Stimulated activated naive CD8-positive, alpha-beta T cell treated with anti-CD3 and anti-CD28 coated beads, Interleukin-15, amount 100 ng/mL, for 72 hours (primary cell): ENCODE data around the gene MAEA.

Experiments
- ATAC-seq: fragments of 150-1000 bp; cut with Tn5 transposase; 2 replicates; pipeline ENCODE4 v1.10.0; 2021; ENCODE audit warnings: mild to moderate bottlenecking, moderate library complexity
- DNase-seq, 2 donors: peaks; one replicate each; pipeline ENCODE4 v3.0.0; 2021 to 2022
- H3K27ac Mint-ChIP-seq, 2 donors: one replicate each; pipeline ENCODE4 v1.8.0; 2022; ENCODE audit warnings: mild to moderate bottlenecking in 2 of 2, mixed read lengths in 2 of 2, moderate library complexity in 2 of 2
- H3K27me3 Mint-ChIP-seq: one replicate; pipeline ENCODE4 v1.8.0; 2022; ENCODE audit warnings: mixed read lengths
- H3K4me1 Mint-ChIP-seq: one replicate; pipeline ENCODE4 v1.8.0; 2022; ENCODE audit warnings: mild to moderate bottlenecking, mixed read lengths
- H3K4me3 Mint-ChIP-seq, 2 donors: one replicate each; pipeline ENCODE4 v1.8.0; 2022; ENCODE audit warnings: mild to moderate bottlenecking in 2 of 2, mixed read lengths in 2 of 2, moderate library complexity in 1 of 2
- H3K9me3 Mint-ChIP-seq, 2 donors: one replicate each; pipeline ENCODE4 v1.8.0; 2022; ENCODE audit warnings: mixed read lengths in 2 of 2

Gene MAEA

DNA sequence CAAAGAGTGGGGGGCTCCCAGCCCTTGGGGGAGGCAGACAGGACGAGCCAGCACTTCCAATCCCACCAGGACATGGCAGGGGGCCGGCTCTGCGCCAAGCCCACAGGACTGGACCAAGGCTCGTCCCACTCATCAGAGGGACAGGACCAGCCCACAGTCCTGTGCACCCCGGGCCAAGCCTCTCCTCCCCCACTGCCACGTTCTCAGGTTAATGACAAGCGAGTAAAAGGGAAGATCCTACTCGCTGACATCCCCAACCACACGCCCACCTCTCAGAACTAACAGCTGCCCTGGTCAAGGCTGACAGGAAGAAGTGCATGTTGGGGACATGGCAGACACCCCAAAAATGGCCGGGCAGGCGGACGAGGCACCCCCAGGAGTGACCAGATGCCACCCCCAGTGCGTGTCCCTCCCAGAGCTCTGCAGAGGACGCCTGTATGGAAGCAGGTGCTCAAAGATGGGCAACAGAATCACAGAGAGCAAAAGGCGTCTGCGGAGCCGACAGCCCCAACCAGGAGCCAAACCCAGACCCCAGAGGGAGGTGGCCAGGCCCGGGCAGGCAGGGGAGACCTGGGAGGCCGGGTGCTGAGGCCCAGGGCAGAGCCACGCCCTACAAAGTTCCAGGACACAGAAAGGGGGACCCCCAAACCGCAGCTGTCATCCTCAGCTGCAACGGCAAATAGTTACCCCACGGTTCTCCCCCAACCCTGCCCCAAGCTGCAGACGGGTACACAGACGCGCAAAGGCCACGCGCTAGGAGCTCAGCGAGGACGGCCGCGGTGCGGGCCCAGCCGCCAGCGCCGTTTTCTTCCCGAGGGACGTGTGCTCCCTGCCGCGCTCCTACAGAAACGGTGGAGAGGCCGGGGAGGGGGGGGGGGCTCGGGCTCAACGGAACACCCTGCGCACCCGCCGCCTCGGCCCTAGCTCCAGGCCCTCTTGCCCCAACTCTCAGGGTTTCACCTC lies 42.5 kb upstream of the MAEA start:
- no peaks in the 10 kb centered on the region for H3K9me3 Mint-ChIP-seq
- H3K27me3 Mint-ChIP-seq, result no peaks in the 10 kb centered on the region
- peaks cover 78% of the 10 kb centered on the region for H3K4me1 Mint-ChIP-seq
- ATAC-seq, result peak; percentile 5
- DNase-seq, result peak; percentile 21 to 45
- H3K4me3 Mint-ChIP-seq, result peak overlapping the region; percentile 91 to 97
- peak overlapping the region; percentile 94 to 96 for H3K27ac Mint-ChIP-seq

DNA sequence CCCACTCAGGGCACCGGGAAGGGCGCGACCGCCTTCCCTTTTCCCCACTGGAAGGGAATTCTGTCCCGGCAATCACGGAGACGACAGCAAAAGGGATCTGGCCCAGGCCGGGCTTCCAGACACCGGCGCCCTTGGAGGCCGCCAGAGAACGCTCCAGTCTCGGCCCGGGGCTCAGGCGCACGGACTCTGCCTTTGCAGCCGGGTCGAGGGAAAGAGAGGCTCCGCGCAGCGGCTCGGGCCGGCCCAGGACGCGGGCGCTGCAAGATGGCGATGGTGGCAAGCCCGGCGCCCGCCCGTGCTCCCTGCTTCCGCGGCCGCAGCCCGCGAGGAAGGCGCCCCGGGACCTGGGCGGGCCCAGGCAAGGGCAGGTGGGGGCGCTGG lies 41.8 kb upstream of the MAEA start:
- Mint-ChIP-seq H3K4me3 (peak overlapping the region; percentile 91 to 97), H3K4me1 (peaks cover 78% of the 10 kb centered on the region)
- ATAC-seq, result peak; percentile 33

DNA sequence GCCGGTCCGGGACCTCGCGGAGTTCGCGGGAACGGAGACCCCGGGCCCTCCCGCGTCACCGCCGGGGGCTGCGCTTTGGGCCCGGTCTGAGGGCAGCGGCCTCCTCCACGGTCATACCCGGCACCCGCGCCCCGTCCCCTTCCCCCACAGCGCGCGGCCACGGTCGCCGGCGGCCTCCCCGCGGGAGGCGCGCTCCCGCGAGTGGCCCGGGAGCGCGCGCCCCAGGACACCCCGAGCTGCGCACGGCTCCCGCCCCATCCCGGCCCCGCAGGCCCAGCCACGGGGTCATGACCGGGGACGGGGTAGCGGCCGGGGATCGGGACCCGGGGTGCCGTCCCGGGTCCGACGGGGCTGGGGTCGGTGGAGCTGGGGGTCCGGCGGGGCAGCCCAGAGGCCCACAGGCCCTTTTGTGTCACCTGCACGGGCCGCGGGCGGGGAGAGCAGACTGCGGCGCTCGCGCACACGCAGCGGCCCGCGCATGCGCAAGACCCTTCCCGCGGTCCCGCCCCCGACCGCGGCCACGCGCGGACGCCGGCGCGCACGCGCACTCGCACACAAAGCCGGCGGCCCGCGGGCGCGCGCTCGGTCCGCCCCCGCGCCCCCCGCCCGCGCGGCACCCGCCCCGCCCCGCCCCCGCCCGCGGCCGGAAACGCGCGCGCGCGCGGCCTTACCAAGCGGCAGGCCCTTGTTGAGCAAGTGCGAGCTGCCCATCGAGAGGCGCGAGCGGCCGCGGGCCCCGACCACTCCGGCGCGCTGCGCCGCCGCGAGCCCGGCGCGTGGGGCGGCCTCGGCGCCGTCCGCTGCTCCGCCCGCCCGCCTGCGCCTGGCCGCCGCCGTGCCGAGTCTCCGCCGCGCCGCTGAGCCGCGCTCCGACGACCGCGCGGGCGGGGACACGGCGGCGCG lies 41.2 kb upstream of the MAEA start, which contains the start of gene CTBP1:
CTBP1 (minus strand) TSS at position 886 of the 903 bp plus-strand sequence. CDS start 7,799 bp downstream, outside the sequence.
- peak; percentile 51 for ATAC-seq
- Mint-ChIP-seq H3K27ac (peak within 1 kb of the TSS; percentile 98 to 99), H3K4me1 (peaks cover 78% of the 10 kb centered on the region), H3K27me3 (no peaks in the 10 kb centered on the region), H3K4me3 (peak within 1 kb of the TSS; percentile 91 to 97), H3K9me3 (peaks cover 0 to 7% of the 10 kb centered on the region in 2 donors)
- peak; percentile 86 to 91 for DNase-seq

More for the DNA sequence above, 41.8 kb upstream of the MAEA start:
- Mint-ChIP-seq H3K27me3 (no peaks in the 10 kb centered on the region), H3K9me3 (peaks cover 0 to under 1% of the 10 kb centered on the region in 2 donors), H3K27ac (peak overlapping the region; percentile 94 to 96)
- DNase-seq, result no peak

DNA sequence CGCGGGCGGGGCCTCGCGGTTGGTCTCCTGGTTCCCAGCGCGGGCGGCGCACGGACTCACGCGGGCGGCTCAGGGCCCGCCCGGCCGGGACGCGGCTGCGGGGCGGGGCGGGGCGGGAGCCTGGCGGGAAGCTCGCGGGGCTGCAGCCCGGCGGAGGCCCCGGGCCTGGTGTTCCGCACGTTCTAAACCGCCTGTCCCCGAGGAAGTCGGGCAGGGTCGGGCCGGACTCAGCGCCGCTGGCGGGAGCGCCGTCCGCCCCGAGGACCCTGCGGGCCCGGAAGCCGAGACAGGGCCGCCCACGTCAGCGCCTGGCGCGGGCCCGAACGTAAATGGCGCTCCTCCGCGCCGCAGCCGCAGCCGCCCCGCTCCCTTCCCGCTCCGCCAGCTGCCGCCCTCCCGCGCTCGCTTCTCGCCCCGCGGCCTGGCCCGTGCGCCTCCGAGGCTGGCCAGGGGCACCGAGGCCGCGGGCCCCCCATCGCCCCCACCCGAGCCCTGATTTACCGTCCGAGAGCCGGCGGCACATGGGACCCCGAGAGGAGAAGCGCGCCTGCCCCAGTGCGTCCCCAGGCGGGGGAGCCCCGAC lies 40.5 kb upstream of the MAEA start:
- H3K27ac Mint-ChIP-seq, result peak overlapping the region; percentile 98 to 99
- peaks cover 0 to 14% of the 10 kb centered on the region in 2 donors for H3K9me3 Mint-ChIP-seq
- peak overlapping the region; percentile 90 to 94 for H3K4me3 Mint-ChIP-seq
- ATAC-seq, result peak; percentile 64
- H3K27me3 Mint-ChIP-seq, result no peaks in the 10 kb centered on the region
- H3K4me1 Mint-ChIP-seq, result peaks cover 78% of the 10 kb centered on the region
- DNase-seq, result peak; percentile 85 to 86

DNA sequence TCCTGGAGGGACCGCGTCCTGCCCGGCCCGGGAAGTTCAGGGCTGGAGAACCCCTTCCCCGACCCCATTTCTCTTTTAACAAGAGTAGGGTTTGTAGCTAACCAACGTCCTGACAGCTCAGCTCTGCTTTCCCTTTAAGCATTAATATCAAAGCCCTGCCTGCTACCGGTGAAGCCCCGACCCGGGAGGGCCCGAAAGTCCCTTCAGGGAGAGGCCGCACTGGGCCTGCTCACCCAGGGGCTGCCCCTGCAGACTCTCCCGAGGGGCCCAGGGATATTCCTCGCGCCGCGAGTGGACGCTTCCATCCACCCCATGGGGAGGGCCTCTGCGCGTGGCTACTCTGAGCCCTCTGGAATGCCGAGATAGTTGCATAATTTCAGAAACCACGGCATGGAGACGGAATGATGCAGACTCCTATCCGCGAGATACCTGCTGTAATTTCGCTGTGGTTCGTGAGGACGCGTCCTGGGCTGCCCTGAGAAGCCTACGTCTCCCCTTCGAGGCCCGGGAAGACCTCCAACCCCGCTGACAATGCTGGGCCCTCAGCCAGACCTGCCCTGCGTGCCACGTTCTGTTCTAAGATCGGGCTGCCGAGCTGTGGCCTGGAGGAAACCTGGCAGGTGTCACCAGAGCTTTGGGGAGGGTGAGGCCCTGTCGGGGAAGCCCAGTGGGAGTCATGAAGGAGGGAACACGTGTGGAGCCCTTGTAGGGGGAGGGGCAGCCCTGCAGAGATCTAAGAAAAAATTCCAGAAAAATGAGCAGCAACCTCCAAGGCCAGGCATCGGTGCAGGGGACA lies 39.8 kb upstream of the MAEA start:
- DNase-seq, result peak; percentile 69 to 79
- peak overlapping the region; percentile 90 to 94 for H3K4me3 Mint-ChIP-seq

DNA sequence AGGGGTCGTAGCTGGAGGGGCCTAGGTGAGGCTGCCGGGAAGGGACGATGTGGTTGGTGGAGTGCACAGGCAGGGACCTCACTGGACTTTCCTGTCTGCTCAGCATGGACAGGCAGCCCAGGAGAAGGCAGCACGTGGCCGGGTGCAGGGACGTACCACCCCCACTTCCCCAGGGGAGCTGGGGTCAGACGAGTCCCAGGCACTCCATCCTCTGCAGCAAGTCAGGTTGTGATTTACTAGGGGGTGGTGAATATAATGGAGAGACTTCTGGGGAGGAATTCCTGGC lies 39.2 kb upstream of the MAEA start:
- H3K27me3 Mint-ChIP-seq, result no peaks in the 10 kb centered on the region
- H3K4me3 Mint-ChIP-seq, result peak overlapping the region; percentile 90 to 94
- ATAC-seq (no peak), DNase-seq (no peak)
- peaks cover 78% of the 10 kb centered on the region for H3K4me1 Mint-ChIP-seq
- H3K27ac Mint-ChIP-seq, result peak overlapping the region; percentile 98 to 99
- peaks cover under 1 to 22% of the 10 kb centered on the region in 2 donors for H3K9me3 Mint-ChIP-seq

More for the DNA sequence above, 39.8 kb upstream of the MAEA start:
- Mint-ChIP-seq H3K27me3 (no peaks in the 10 kb centered on the region), H3K4me1 (peaks cover 78% of the 10 kb centered on the region), H3K9me3 (peaks cover 0 to 21% of the 10 kb centered on the region in 2 donors), H3K27ac (peak overlapping the region; percentile 98 to 99)
- peak; percentile 58 for ATAC-seq

DNA sequence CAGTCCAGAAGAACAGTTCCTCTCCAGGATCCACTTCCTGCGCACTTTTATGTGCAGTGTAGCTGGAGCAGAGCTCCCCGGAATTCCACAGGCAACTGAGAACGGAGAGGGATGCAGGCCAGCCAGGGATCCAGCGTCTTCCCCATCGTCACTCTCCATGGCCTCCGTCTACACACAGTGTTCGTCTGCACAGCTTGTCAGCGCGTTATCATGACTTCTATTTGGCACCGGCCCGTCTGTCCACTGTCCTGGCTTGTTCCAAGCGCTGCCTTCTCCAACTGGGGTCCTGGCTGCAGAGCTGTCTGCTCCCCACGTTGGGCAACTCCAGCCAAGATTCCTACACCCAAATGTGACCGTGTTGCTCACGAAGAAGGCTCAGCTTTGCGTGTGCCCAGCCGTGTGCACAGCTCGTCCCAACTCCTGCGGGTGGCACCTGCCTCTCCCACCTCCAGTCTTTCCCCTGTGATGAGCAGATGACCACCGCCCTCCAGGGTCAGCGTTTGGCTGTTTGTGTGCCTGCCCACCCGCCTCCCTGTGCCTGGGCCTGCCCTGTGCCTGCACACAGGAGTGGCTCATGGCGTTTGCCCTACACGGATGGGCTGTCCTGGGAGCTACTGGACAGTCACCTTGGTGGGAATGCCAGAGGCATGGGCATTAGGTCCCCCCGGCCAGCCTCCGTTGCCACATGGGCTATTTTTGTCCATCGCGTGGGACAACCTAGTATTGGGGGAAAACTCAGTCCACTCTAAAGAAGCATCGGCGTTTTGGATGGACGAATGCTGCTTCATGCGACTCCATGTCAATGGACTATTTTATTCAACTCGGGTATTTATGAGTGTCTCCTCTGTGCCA lies 38.5 kb upstream of the MAEA start:
- H3K9me3 Mint-ChIP-seq, result peaks cover 5 to 22% of the 10 kb centered on the region in 2 donors
- no peak for ATAC-seq
- peaks cover 78% of the 10 kb centered on the region for H3K4me1 Mint-ChIP-seq
- DNase-seq, result no peak
- H3K27ac Mint-ChIP-seq, result peak overlapping the region; percentile 76 to 98
- H3K27me3 Mint-ChIP-seq, result no peaks in the 10 kb centered on the region
- peak overlapping the region; percentile 90 to 94 for H3K4me3 Mint-ChIP-seq

DNA sequence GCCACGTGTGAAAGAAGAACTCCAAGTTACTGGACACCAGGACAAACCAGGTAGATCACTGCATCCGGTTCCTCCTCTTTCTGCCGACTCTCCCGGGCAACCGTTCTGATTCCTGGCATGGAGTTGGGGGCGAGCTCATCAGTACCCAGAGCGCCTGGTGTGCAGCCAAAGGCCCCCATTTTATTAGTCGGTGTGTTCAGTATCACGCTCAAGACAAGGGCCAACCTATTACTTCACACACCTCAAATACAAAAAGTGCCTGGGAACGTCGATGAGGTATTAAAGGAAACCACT lies 38.0 kb upstream of the MAEA start:
- peak overlapping the region in 1 of 2 donors; percentile 80 for H3K27ac Mint-ChIP-seq
- ATAC-seq (no peak), DNase-seq (no peak)
- H3K4me1 Mint-ChIP-seq, result peaks cover 77% of the 10 kb centered on the region
- H3K9me3 Mint-ChIP-seq, result peaks cover 10 to 22% of the 10 kb centered on the region in 2 donors
- no peaks in the 10 kb centered on the region for H3K27me3 Mint-ChIP-seq
- H3K4me3 Mint-ChIP-seq, result peak overlapping the region; percentile 36 to 94

DNA sequence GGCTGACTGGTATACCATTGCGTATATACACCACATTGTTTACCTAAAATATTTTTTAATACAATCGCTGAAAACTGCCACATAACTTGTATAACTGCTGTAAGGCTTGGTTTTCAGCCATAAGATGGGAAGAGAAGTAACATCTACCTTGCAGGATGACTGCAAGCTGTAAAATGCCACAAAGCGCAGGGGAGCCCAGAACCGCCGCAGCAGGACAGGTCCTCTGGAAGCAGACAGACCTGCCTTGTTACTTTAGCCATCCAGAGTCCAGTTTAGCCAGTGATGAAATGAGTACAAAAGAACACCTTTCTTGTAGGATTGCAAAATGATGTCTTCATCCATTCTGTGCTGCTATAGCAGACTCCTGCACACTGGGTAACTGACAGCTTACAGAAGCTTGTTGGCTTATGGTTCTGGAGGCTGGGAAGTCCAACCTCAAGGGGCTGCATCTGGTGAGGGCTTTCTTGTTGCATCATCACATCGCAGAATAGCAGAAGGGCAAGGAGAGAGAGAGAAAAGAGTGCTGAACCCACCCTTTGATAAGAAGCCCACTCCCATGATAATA lies 36.7 kb upstream of the MAEA start:
- DNase-seq, result no peak
- peaks cover 70% of the 10 kb centered on the region for H3K4me1 Mint-ChIP-seq
- H3K4me3 Mint-ChIP-seq, result peak overlapping the region; percentile 32 to 40
- H3K9me3 Mint-ChIP-seq, result peaks cover 14 to 22% of the 10 kb centered on the region in 2 donors
- H3K27me3 Mint-ChIP-seq, result no peaks in the 10 kb centered on the region
- ATAC-seq, result no peak
- peak overlapping the region; percentile 34 to 94 for H3K27ac Mint-ChIP-seq

DNA sequence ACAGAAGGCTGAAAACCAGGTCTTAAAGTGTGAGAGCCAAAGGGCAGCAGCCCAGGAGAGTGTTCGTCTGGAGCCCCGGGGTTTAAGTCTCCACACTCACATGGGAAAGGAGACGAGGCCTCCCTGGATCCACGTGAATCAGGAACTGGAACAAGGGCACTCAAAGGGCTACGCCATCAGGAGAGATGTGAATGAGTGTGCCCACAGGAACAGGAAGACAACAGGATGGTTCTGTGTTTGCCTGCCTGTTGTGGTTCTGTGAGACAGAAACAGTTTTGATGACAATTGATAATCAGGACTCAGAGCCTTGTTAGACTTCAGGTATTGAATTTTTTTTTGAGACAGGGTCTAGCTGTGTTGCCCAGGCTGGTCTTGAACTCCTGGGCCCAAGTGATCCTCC lies 35.9 kb upstream of the MAEA start:
- H3K4me1 Mint-ChIP-seq, result peaks cover 70% of the 10 kb centered on the region
- no peaks in the 10 kb centered on the region for H3K27me3 Mint-ChIP-seq
- H3K4me3 Mint-ChIP-seq, result peak overlapping the region in 1 of 2 donors; percentile 57
- H3K9me3 Mint-ChIP-seq, result peaks cover 15 to 22% of the 10 kb centered on the region in 2 donors
- DNase-seq (no peak), ATAC-seq (no peak)
- H3K27ac Mint-ChIP-seq, result peak overlapping the region; percentile 63 to 94

DNA sequence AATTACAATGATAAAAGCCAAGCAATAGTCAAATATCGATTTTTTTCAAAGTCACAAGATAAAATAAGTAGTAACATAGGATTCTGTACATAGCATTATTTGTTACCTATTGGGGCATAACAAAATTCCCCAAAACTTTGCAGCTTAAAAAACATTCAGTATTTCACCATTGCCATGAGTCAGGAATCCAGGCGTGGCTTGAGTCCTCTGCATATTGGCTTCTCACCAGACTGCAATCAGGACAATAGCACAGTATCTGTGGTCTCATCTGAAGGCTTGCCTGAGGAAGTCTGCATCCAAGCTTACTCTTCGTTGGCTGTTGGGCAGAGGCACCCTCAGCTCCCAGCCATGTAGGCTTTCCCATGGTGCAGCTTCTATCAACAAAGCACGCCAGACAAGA lies 34.5 kb upstream of the MAEA start:
- Mint-ChIP-seq H3K9me3 (peaks cover 15 to 22% of the 10 kb centered on the region in 2 donors), H3K27me3 (no peaks in the 10 kb centered on the region), H3K4me1 (peaks cover 74% of the 10 kb centered on the region), H3K4me3 (no peak overlapping the region), H3K27ac (no peak overlapping the region)
- DNase-seq (no peak), ATAC-seq (no peak)

DNA sequence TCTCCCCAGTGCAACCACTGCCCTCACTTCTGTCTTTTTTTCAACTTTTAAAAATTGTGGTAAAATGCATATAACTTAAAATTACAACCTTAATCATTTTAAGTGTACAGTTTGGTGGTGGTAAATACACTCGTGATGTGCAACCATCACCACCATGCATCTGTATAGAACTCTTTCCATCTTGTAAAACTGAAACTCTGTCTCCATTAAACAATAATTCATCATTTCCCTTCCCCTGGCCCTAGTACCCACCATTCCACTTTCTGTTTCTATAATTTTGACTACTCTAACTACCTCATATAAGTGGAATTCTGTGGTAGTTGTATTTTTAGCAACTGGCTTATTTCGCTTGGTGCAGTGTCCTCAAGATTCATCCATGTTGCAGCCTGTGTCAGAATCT lies 34.0 kb upstream of the MAEA start:
- ATAC-seq, result peak; percentile 81
- no peak for DNase-seq
- Mint-ChIP-seq H3K9me3 (peaks cover 15 to 22% of the 10 kb centered on the region in 2 donors), H3K4me1 (peaks cover 74% of the 10 kb centered on the region), H3K4me3 (peak overlapping the region in 1 of 2 donors; percentile 4), H3K27ac (peak overlapping the region in 1 of 2 donors; percentile 2), H3K27me3 (no peaks in the 10 kb centered on the region)

DNA sequence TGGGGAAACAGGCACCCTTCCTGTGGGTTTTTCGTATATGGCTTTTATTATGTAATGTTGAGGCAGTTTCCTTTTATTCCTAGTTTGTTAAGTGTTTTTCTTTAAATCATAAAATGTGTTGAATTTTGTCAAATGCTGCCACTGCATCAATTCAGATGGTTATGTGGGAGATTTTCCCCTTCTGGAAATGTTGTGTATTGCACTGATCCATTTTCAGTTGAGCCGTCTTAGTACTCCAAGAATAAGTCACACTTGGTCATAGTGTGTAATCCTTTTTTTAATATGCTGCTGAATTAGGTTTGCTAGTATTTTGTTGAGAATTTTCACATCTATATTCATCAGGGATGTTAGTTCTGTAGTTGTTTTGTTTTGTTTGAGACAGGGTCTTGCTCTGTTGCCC lies 31.2 kb upstream of the MAEA start:
- Mint-ChIP-seq H3K4me1 (peaks cover 53% of the 10 kb centered on the region), H3K4me3 (no peak overlapping the region), H3K27ac (no peak overlapping the region)

More for the DNA sequence above, 31.2 kb upstream of the MAEA start:
- DNase-seq, result no peak
- no peak for ATAC-seq
- no peaks in the 10 kb centered on the region for H3K27me3 Mint-ChIP-seq
- H3K9me3 Mint-ChIP-seq, result peaks cover 15 to 16% of the 10 kb centered on the region in 2 donors
